ENCODE measurements around the gene ADAM11.

The ADAM11 gene

GRCh38 chr17:44757045-44757917 is 1.5 kb upstream of the ADAM11 start:
- no peak for DNase-seq

- no peak for DNase-seq
Observed at GRCh38 chr17:44757918-44758413, 822 bp upstream of the ADAM11 start.

DNA sequence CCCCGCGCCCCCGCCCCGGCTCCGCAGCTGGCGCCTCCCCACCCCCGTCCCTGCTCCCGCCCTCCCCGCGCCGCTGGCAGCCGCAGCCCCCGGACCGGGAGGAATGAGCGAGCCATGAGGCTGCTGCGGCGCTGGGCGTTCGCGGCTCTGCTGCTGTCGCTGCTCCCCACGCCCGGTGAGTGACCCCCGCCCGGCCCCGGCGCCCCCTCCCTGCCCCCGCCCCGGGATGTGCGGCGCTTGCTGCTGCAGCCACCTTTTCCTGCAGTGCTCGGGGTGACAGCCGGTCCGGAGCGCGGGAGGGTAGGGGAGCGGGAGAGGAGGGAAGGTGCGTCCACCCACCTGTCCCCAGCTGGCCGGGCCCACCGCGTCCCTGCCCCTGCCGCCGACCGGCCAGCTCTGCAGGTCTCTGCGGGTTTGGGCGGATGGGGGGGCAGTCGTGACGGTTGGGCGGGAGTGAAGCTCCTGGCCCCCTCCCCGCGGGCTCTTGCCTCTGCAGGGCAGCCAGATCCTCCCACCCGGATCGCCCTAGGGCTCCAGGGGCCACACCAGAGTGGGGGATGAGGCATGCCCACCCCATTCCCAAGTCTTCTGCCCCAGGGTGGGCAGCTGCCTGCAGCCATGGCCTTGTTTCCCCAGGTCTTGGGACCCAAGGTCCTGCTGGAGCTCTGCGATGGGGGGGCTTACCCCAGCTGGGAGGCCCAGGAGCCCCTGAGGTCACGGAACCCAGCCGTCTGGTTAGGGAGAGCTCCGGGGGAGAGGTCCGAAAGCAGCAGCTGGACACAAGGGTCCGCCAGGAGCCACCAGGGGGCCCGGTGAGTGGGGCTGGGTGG is 513 bp downstream of the ADAM11 start:
- no peak for DNase-seq

GRCh38 chr17:44759916-44760243 is 1.1 kb downstream of the ADAM11 start:
- no peak for DNase-seq

GRCh38 chr17:44760474-44761308 is 1.9 kb downstream of the ADAM11 start:
- no peak for DNase-seq

GRCh38 chr17:44761932-44762810 is 3.4 kb downstream of the ADAM11 start:
- no peak for DNase-seq

- DNase-seq: no peak
Observed at GRCh38 chr17:44763170-44763569, 4.4 kb downstream of the ADAM11 start.

DNA sequence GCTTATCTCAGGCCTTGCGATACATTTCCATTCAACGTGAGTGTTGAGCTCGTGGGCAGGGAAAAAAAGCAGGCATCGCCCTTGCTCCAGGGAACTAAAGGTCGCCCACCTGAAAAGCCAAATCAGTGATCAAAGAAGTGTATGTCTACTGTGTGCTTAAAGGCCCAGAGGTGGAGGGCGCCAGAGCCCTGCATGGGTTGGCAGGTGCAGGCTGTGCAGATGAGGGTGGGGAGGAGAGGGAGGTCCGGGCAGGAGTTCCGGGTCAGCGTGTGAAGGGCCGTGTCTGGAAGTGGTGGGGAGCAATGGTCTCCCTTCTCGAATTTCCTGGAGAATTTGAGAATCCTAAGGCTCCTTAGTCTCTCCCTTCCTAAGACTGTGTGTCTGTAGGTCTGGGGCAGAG is 7.2 kb downstream of the ADAM11 start:
- no peak for DNase-seq

DNA sequence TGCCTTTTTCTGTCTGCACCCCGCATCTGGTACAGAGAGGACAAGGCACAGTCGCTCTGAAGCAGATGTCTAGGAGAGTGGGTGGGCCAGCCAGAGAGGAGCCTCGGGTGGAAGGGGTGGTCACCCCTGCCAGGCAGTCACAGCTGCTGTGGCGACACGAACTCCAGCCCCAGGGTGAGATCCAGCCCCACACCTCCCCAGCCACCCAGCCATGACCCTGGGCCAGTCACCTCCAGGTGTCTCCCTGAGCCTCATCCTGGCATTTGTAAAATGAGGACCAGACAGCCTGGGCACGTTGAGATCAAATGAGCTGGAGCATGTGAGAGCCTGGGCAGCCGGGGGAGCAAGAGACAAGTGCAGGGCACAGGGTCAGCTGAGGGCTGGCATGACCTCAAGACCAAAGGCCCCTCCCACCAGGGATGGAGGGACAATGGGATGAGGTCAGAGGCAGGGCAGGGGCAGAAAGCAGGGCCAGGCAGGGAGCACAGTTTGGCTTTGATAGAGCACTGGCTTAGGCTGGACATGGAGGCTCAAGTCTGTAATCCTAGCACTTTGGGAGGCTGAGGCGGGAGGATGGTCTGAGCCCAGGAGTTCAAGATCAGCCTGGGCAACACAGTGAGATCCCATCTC is 7.7 kb downstream of the ADAM11 start:
- DNase-seq: no peak

DNA sequence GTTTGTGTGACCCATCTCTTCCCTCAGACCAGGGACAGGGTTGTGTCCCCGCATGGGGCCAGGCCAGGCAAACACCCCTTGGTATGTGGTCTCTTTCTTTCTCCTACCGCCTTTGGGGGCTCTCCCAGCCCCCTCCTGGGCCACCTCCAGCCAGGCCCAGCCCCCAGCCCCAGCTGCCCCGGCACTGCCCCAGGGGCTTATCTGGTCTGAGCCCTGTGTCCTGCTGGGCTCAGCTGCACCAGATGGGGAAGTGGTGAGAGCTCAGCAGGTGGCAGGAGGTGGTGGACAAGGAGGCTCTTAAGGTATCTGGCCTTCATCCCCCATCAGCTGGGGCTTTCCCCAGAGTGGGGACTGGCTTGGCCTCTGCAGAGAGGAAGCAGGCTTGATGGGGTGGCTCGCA is 8.7 kb downstream of the ADAM11 start:
- no peak for DNase-seq

GRCh38 chr17:44768505-44769142 is 9.8 kb downstream of the ADAM11 start:
- DNase-seq: no peak

GRCh38 chr17:44769230-44769629 is 10.4 kb downstream of the ADAM11 start:
- DNase-seq: no peak

DNA sequence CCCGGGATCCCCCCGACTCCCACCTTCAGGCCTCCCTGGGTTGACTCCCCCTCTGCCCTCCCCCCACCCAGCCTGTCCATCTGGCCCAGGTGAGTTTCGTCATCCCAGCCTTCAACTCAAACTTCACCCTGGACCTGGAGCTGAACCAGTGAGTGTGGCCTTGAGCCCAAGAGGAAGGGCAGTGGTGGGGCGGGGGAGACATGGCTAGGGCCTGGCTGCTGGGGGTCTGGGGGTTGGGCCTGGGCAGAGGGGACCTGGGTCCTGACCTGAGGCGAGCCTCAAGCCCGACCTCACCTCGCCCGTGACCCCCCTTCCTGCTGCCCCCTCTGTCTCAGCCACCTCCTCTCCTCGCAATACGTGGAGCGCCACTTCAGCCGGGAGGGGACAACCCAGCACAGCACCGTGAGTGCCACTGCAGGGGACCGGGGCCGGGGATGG is 10.9 kb downstream of the ADAM11 start:
- DNase-seq: no peak

- DNase-seq: no peak
Observed at GRCh38 chr17:44770166-44770925, 11.6 kb downstream of the ADAM11 start.

DNA sequence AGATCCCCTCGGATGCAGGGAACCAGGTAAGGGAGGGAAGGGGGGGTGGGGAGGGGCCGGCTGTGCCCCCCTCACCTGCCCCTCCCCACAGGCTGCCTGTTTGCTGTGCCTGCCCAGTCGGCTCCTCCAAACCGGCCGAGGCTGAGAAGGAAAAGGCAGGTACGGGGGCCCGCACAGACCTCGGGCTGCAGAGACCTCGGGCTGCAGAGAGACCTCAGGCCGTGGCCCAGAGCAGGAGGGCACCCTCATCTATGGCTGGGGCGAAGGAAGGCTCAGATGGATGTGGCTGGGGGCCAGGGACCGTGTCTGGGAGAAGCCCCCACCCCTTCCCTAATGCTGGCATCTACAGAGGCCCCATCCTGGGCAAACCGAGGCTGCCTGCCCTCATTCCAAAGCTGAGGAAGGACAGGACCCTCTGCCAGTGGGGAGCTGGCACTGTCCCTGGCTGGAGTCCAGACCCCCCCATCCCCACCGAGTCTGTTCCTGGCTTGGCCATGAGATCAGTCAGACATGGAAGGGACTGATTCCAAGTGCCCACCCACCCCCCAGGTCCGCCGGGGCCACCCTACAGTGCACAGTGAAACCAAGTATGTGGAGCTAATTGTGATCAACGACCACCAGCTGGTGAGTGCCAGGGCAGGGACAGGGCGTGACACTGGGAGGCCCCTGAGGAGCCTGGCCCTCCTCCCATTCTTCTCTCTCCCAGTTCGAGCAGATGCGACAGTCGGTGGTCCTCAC is 13.7 kb downstream of the ADAM11 start:
- no peak for DNase-seq

DNA sequence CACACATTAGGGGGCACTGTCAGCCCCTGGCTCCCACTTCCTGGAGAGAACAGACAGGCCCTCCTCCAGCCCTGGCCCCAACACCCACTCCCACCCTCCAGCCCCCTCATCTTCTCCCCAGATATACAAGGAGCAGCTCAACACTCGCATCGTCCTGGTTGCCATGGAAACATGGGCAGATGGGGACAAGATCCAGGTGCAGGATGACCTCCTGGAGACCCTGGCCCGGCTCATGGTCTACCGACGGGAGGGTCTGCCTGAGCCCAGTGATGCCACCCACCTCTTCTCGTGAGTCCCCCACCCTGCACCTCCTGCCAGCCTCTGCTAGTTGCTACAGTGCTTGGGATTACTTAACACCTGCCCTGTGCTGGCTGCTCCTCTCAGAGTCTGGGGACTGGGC is 14.4 kb downstream of the ADAM11 start:
- no peak for DNase-seq

- peak; percentile 80 to 84 for DNase-seq
Observed at GRCh38 chr17:44774271-44775135, 15.7 kb downstream of the ADAM11 start.
